GM21825 (cell line): ENCODE measurements around the gene SMIM13.
"Not testable (repeated sequence)": the region's sequence is repeated elsewhere in the genome, so short reads cannot be mapped to it uniquely, and the experiment has no call there.

Source experiments
- ATAC-seq: cut with Tn5 transposase; IDR thresholded peaks from one replicate; pipeline ENCODE4 v1.9.1; 2021; ENCODE audit warnings: mild to moderate bottlenecking, moderate library complexity; ENCODE audit not compliant: unreplicated experiment

Gene SMIM13

GRCh38 chr6:11083491-11083890 is 10.1 kb upstream of the SMIM13 start:
- no peak for ATAC-seq

DNA sequence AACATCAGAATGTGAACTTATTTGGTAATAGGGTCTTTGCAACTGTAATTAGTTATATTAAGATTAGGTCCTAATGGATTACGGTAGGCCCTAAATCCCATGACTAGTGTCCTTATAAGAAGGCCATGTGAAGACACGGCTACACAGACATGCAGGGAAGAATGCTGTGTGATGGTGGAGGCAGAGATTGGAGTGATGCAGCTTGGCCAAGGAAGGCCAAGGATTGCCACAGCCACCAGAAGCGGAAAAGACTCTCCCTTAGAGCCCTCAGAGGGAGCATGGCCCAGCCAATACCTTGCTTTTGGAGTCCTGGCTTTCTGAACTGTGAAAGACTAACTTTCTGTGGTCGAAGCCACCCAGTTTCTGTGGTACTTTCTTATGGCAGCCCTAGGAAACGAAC is 9.7 kb upstream of the SMIM13 start:
- ATAC-seq = no peak

GRCh38 chr6:11085758-11086435 is 7.7 kb upstream of the SMIM13 start:
- ATAC-seq = no peak

- not testable (repeated sequence) for ATAC-seq
Observed at GRCh38 chr6:11087141-11087812, 6.4 kb upstream of the SMIM13 start.

- no peak for ATAC-seq
Observed at GRCh38 chr6:11089695-11090094, 3.9 kb upstream of the SMIM13 start.

GRCh38 chr6:11091141-11091540 is 2.5 kb upstream of the SMIM13 start:
- ATAC-seq = not testable (repeated sequence)

- peak; percentile 35 for ATAC-seq
Observed at GRCh38 chr6:11092668-11093375, 812 bp upstream of the SMIM13 start.

GRCh38 chr6:11093376-11093625 is 333 bp upstream of the SMIM13 start:
- peak; percentile 17 for ATAC-seq

DNA sequence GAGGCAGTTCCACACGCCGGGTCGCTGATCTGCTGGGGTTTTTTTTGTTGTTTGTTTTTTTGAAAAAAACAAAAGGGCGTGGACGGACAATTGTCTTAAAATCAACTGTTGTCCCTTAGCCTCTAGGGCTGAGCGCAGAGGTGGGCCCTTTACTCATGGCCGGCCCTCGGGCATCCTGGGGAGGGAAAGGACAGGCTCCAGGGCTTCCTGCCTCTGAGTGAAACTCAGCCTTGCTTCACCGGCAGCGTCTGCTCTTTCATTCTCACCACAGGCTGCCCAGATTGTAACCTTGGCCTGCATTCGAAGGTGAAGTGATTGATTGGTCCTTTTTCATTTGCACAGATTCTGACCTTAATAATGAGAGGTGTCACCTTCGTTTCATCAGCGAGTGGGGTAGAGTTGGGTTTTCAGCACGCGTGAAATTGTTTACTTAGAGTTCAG is 797 bp downstream of the SMIM13 start:
- peak; percentile 37 for ATAC-seq

GRCh38 chr6:11094941-11095340 is 1.3 kb downstream of the SMIM13 start:
- ATAC-seq = no peak

DNA sequence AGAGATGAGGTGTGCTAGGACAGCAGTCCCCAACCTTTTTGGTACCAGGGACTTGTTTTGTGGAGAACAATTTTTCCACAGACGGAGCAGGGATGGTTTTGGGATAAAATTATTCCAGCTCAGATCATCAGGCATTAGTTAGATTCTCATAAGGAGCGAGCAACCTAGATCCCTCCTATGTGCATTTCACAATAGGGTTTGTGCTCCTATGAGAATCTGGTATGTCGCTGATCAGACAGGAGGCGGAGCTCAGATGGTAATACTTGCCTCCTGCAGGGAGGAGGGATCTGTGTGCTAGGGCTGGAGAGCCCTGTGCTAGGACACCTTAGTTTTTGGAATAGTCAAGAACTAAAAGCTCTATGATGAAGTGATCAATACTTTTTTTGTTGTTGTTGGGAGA is 2.5 kb downstream of the SMIM13 start:
- ATAC-seq = no peak

GRCh38 chr6:11097476-11097875 is 3.8 kb downstream of the SMIM13 start:
- no peak for ATAC-seq

GRCh38 chr6:11098004-11098403 is 4.4 kb downstream of the SMIM13 start:
- no peak for ATAC-seq

DNA sequence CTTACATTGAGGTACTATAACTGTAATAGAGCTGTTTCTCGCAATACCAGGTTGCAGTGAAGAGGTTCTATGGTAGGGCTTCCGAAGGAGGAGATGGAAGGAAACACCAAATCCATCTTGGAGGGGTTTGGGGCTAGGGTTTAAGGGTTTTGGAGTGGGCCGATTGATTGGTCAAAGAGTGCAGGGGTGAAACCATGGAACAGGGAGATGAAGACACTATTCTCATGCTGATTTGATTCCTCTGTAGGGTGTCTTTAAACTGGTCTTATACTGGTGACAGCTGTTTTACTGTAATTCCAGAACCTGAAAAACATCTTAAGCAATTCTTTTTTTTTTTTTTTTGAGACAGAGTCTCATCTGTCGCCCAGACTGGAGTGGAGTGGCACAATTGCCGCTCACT is 7.8 kb downstream of the SMIM13 start:
- no peak for ATAC-seq

DNA sequence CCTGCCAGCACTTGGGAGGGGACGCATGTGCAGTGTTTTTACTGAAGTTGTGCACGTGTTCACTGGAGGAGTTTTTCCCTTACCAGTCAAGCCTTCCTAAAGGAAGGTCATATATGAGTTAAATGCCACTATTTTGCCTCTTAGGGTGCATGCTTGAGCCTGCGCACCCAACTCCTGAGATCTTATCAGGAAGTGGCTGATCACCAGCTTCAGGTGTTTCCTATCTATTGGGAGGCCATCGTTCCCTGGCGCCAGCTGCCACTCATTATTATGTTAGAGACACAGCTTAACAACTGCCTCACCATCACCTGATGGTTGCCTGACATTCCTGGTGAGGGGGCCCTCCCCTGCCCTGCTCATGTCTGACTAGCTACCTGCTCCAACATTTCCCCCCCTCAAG is 9.4 kb downstream of the SMIM13 start:
- ATAC-seq = no peak

DNA sequence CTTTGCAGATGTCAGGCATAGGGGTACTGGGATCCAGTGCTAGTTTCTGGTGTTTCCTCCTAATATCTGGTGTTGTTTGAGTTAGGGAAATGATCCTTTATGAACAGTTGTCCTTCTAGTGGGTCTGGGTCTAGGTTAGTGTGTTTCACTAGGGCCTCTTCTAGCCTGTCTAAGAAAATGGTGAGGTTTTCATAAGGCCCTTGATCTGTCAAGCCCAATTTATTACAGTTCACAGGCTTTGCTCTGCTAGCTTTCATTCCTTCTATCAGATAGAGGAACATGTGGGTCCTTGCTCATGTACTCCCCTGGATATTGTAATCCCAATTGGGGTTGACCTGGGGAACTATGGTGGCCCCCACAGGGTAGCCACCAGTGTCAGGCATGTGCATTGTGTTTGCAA is 15.1 kb downstream of the SMIM13 start:
- no peak for ATAC-seq

DNA sequence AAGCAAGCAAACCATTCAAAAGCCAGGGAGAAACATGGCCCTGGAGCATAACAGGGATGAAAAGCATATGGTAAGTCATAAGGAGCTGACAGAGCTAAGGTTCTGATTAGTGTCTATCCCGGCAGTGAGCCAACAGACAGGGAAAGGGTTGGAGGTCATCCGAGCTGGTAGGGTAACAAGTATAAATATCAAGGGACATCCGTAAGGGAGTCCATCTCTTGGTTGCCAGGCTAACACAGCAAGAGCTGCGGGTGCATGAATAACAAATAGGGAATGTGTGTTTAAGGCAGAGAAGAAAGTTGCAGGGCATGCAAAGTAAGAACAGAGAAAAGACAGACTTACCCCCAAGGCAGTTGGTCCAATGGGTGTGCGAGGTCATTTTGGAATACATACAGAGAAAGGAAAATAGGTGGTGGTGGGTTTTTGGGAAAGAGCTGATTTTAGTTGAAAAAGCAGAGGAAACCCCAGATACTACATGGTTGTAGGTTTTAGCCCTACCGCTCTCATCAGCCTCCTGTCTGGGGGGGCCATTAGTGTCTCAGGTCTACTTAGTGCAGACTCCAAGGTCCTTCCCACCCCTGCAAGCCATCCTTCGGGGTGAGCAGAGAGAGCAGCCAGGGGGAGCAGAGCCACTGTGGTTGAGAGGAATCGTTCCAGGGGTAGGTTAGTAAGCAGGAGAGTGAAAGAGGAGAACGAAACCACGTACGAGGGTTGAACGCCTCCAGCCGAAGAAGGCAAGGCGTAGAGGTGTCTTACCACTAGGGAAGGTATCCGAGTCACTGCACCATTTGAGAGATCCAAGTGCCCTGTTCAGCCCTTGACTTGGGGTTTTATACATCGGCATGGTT is 17.5 kb downstream of the SMIM13 start, which contains the start of gene ERVFRD-1:
TSS of gene ERVFRD-1 (minus strand) at position 805 of the 848 bp plus-strand sequence. CDS start 6,415 bp downstream, outside the sequence.
- ATAC-seq = no peak

DNA sequence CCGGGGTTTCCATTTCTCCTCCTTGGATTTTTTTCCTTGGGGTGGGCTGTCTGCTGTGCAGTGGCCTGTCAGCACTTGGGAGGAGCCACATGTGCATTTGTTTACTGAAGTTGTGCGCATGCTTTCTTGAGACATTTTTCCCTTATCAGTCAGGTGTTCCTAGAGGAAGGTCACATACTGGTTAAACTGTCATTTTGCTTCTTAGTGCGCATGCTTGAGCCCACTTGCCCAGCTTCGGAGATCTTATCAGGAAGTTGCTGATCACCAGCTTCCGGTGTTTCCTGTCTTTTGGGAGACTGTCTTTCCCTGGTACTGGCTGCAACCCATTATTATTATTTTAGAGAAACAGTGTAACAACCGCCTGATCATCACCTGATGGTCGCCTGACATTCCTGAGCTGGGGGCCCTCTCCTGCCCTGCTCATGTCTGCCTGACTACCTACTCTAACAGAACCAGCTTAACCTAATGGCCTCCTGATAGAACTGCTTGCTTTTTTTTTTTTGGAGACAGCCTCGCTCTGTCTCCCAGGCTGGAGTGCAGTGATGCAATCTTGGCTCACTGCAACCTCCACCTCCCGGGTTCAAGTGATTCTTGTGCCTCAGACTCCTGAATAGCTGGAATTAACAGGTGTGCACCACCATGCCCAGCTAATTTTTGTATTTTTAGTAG is 18.3 kb downstream of the SMIM13 start:
- no peak for ATAC-seq

DNA sequence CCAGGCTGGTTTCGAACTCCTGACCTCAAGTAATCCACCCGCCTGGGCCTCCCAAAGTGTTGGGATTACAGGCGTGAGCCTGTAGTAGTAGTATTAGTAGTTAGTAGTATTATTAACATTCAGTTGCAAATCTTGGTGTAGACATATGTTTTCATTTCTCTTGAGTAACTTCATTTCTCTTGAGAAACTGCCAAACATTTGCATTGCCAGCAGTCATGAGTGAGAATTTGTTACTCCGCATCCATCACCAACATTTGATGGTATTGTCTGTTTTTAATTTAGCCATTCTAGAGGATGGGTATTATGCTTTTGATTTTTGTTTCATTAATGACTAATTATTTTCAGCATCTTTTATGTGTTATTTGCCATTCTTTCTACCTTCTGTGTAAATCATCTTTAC is 19.4 kb downstream of the SMIM13 start:
- ATAC-seq = no peak

DNA sequence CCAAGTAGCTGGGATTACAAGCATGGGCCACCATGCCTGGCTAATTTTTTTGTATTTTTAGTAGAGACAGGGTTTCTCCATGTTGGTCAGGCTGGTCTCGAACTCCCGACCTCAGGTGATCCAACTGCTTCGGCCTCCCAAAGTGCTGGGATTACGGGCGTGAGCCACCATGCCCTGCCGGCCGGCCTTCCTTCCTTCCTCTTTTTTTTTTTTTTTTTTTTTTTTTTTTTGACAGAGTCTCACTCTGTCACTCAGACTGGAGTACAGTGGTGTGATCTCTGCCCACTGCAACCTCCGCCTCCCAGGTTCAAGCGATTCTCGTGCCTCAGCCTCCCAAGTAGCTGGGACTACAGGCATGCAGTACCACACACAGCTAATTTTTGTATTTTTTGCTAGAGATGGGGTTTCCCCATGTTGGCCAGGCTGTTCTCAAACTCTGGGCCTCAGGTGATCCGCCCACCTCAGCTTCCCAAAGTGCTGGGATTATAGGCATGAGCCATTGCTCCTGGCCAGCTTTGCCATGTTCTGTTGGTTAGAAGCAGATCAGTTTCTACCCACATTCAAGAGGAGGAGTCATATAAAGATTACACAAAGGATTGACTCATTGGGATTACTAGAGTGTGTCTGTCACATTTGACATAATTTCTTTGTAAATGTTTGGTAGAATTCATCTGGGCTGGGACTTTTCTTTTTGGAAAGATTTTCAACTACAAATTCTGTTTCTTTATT is 22.3 kb downstream of the SMIM13 start:
- ATAC-seq = not testable (repeated sequence)
